PC-3 (cell line): ENCODE data around the gene NOL4L. TPM values are rescaled to one million over a fixed set of nuclear protein-coding genes. Genes with fewer than 3 reads are reported as not detected.

Experiments used
- ATAC-seq: fragments of 200-7000 bp; cut with Tn5 transposase; 2 replicates; pipeline ENCODE4 v1.9.1; 2020; ENCODE audit warnings: mild to moderate bottlenecking, moderate library complexity
- BruUV-seq: library from RNA; stranded (reverse); fragments of 400-500 nt; replicated peaks from 2 replicates; lab custom pipeline; 2021; lab: Mats Ljungman, UMichigan
- CTCF ChIA-PET: fragments of 300-600 bp; sonication (Branson Sonifier 250); formaldehyde crosslinking; loops from one replicate; lab custom pipeline; 2022; ENCODE audit warnings: antibody characterized with exemption; lab: Charles Lee
- POLR2A ChIA-PET: fragments of 300-600 bp; sonication (Branson Sonifier 250); formaldehyde crosslinking; loops from one replicate; lab custom pipeline; 2022; ENCODE audit warnings: antibody characterized with exemption; ENCODE audit not compliant: unreplicated experiment; lab: Charles Lee
- DNase-seq: peaks from one replicate; pipeline ENCODE4 v3.0.0-alpha.2; 2015
- H2AFZ ChIP-seq: fragments of 300-600 bp; sonication (generic); 2 replicates; pipeline ENCODE4 v1.6.0; 2016; ENCODE audit warnings: antibody characterized with exemption, low read length
- H3F3A ChIP-seq: fragments of 300-600 bp; sonication (generic); one replicate; pipeline ENCODE4 v1.6.0; 2017; ENCODE audit warnings: antibody characterized with exemption, low read length, control low read depth, mild to moderate bottlenecking; ENCODE audit not compliant: unreplicated experiment
- H3K27ac ChIP-seq: fragments of 300-600 bp; sonication (generic); 2 replicates; pipeline ENCODE4 v1.5.1; 2016; ENCODE audit warnings: mild to moderate bottlenecking, low read length
- H3K27me3 ChIP-seq: fragments of 300-600 bp; sonication (generic); 2 replicates; pipeline ENCODE4 v1.6.1; 2016; ENCODE audit warnings: low read length, mixed read lengths
- H3K36me3 ChIP-seq: fragments of 300-600 bp; sonication (generic); 2 replicates; pipeline ENCODE4 v1.6.1; 2016; ENCODE audit warnings: low read depth, mixed run types, low read length, mixed read lengths
- H3K4me1 ChIP-seq: fragments of 300-600 bp; sonication (generic); 2 replicates; pipeline ENCODE4 v1.5.1; 2016; ENCODE audit warnings: low read length; ENCODE audit not compliant: insufficient read depth
- H3K4me2 ChIP-seq: fragments of 300-600 bp; sonication (generic); 2 replicates; pipeline ENCODE4 v1.6.0; 2016; ENCODE audit warnings: low read length
- H3K4me3 ChIP-seq: fragments of 300-600 bp; sonication (generic); 2 replicates; pipeline ENCODE4 v1.5.1; 2016; ENCODE audit warnings: mild to moderate bottlenecking, low read length, mixed read lengths
- H3K79me2 ChIP-seq: fragments of 300-600 bp; sonication (generic); 2 replicates; pipeline ENCODE4 v1.6.1; 2017; ENCODE audit warnings: low read length, mixed read lengths
- H3K9ac ChIP-seq: fragments of 300-600 bp; sonication (generic); 2 replicates; pipeline ENCODE4 v1.6.0; 2016; ENCODE audit warnings: mild to moderate bottlenecking, low read length
- H3K9me2 ChIP-seq: fragments of 300-600 bp; sonication (generic); replicated peaks from 2 replicates; pipeline ENCODE4 v1.6.1; 2016; ENCODE audit warnings: mixed run types, low read length, mixed read lengths
- H3K9me3 ChIP-seq: fragments of 300-600 bp; sonication (generic); 2 replicates; pipeline ENCODE4 v1.6.1; 2016; ENCODE audit warnings: low read length, mixed read lengths
- H4K20me1 ChIP-seq: fragments of 300-600 bp; sonication (generic); 2 replicates; pipeline ENCODE4 v1.6.1; 2016; ENCODE audit warnings: low read length, mixed read lengths
- EZH2 ChIP-seq: fragments of 300-600 bp; sonication (generic); IDR thresholded peaks from one replicate; pipeline ENCODE4 v1.6.1; 2017; ENCODE audit warnings: antibody characterized with exemption, mild to moderate bottlenecking, low read length; ENCODE audit not compliant: unreplicated experiment
- EZH2phosphoT487 ChIP-seq: fragments of 300-600 bp; sonication (generic); IDR thresholded peaks from 2 replicates; pipeline ENCODE4 v1.6.1; 2018; ENCODE audit warnings: mild to moderate bottlenecking, antibody characterized with exemption, low read length, borderline replicate concordance
- intact Hi-C: fragments of 100-400 bp; cut with micrococcal nuclease; formaldehyde crosslinking; loops from 2 replicates; pipeline ENCODE4 v1.9.0; 2023
- total RNA-seq: library from RNA; depleted of rRNA; stranded (reverse); fragments of >200 nt; gene quantifications from 2 replicates; pipeline ENCODE4 v1.2.3, GENCODE V29; 2014
- TF ChIP-seq, protein P1 (sequence below): fragments of 300-600 bp; sonication (generic); conservative IDR thresholded peaks from 2 replicates; pipeline ENCODE4 v1.5.1; 2017; ENCODE audit warnings: antibody characterized with exemption, low read depth, mild to moderate bottlenecking, low read length

The NOL4L gene
- total RNA-seq, 1 experiment from 2014 or later: 7.3 TPM

DNA sequence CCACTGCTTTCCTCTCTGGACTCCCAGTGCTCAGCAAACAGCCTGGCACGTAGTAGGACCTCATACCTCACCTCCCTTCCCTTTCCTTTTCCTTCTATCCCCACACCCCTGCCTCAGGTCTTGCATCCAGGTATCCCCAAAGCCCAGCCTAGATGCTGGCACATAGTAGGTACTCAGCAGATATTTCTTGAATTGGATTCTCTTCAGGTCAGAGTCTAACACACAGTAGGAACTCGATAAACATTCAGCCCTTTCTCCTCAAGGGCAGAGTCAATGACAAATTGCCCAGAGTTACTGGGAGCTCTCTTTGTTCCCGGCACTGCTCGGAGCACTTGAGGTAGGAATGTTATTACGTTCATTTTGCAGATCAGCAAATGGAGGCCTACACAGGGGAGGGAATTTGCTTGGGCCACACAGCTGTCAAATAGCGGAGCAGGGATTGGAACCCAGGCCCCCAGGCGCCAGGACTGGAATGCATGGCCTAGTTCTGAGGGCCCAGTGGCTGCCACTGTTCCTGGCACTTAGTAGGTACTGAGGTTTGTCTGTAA lies 25.9 kb downstream of the NOL4L start:
- H3K27me3 ChIP-seq: no peaks in the 10 kb centered on the region
- H2AFZ ChIP-seq: no peak overlapping the region
- H3K79me2 ChIP-seq: no peaks in the 10 kb centered on the region
- H3K9me3 ChIP-seq: no peaks in the 10 kb centered on the region
- H3K4me2 ChIP-seq: no peak overlapping the region
- H3F3A ChIP-seq: no peaks in the 10 kb centered on the region
- H3K9ac ChIP-seq: no peak overlapping the region
- BruUV-seq: no TSS peak
- H3K27ac ChIP-seq: no peak overlapping the region
- H3K4me1 ChIP-seq: peaks cover 6% of the 10 kb centered on the region; the same call in 1 of the 2 replicates
- TF ChIP-seq, protein P1, sequence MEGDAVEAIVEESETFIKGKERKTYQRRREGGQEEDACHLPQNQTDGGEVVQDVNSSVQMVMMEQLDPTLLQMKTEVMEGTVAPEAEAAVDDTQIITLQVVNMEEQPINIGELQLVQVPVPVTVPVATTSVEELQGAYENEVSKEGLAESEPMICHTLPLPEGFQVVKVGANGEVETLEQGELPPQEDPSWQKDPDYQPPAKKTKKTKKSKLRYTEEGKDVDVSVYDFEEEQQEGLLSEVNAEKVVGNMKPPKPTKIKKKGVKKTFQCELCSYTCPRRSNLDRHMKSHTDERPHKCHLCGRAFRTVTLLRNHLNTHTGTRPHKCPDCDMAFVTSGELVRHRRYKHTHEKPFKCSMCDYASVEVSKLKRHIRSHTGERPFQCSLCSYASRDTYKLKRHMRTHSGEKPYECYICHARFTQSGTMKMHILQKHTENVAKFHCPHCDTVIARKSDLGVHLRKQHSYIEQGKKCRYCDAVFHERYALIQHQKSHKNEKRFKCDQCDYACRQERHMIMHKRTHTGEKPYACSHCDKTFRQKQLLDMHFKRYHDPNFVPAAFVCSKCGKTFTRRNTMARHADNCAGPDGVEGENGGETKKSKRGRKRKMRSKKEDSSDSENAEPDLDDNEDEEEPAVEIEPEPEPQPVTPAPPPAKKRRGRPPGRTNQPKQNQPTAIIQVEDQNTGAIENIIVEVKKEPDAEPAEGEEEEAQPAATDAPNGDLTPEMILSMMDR: no peak
- TF ChIP-seq EZH2phosphoT487: no peak
- no peak for TF ChIP-seq EZH2
- no peaks in the 10 kb centered on the region for H3K9me2 ChIP-seq
- ChIA-PET POLR2A (no interaction called here), CTCF (no interaction called here)
- intact Hi-C loops: no loop called here
- DNase-seq: no peak
- no peak for ATAC-seq
- H3K36me3 ChIP-seq: no peaks in the 10 kb centered on the region
- no peaks in the 10 kb centered on the region for H4K20me1 ChIP-seq
- H3K4me3 ChIP-seq: no peak overlapping the region

DNA sequence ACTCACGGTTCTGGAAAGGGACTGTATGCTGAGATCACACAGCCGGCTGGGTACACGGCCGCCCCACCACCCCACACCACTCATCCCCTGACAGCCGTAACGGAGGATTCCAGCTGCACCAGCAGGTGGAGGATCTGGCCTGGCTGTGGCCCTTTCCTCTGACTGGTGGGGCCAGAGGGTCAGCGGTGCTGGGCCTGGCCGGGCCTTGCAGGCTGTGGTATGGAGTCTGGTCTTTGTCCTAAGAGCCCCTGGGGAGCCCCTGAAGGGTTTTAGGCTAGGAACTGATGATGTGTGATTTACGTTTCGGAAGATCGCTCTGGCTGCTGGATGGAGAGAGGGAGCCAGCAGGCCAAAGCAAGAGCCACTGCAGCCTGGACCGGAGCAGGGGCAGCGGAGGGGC lies 26.6 kb downstream of the NOL4L start:
- Histone ChIP-seq H3K9me3 (no peaks in the 10 kb centered on the region), H3K9me2 (no peaks in the 10 kb centered on the region), H3K27ac (no peak overlapping the region), H3K36me3 (no peaks in the 10 kb centered on the region), H3K4me2 (no peak overlapping the region), H3K27me3 (no peaks in the 10 kb centered on the region), H4K20me1 (no peaks in the 10 kb centered on the region), H3K4me1 (peaks cover 8% of the 10 kb centered on the region; the same call in 1 of the 2 replicates), H3F3A (no peaks in the 10 kb centered on the region), H2AFZ (no peak overlapping the region), H3K4me3 (no peak overlapping the region), H3K79me2 (no peaks in the 10 kb centered on the region), H3K9ac (no peak overlapping the region)
- CTCF ChIA-PET: no interaction called here
- TF ChIP-seq, protein P1: no peak
- TF ChIP-seq EZH2phosphoT487 (no peak), EZH2 (no peak)
- DNase-seq: no peak
- POLR2A ChIA-PET: no interaction called here
- intact Hi-C loops: no loop called here
- no TSS peak for BruUV-seq
- no peak for ATAC-seq

DNA sequence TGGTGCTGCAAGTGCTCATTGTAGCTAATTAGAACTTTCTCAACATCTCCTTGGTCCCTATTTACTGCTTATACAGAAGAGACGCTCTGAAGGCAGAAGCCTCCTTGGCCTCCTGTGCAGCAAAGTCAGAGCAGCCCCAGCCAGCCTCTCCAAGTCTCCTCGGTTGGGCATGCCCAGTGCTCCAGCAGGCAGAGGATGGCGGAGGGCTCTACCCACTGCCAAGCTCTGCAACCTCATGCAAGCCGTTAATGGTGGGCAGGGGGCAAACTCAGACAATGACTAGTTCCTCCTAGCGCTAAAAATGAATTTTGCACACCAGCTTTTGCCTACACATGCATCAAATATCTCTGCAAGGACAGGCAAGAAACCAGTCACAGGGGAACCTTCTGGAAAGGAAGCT lies 27.8 kb downstream of the NOL4L start:
- Histone ChIP-seq H4K20me1 (no peaks in the 10 kb centered on the region), H3K4me2 (no peak overlapping the region), H3K27me3 (no peaks in the 10 kb centered on the region), H3K4me1 (peaks cover 8% of the 10 kb centered on the region; the same call in 1 of the 2 replicates), H3K36me3 (no peaks in the 10 kb centered on the region), H3K9ac (no peak overlapping the region), H3F3A (no peaks in the 10 kb centered on the region), H3K9me2 (no peaks in the 10 kb centered on the region), H2AFZ (no peak overlapping the region), H3K27ac (no peak overlapping the region), H3K79me2 (no peaks in the 10 kb centered on the region), H3K4me3 (no peak overlapping the region), H3K9me3 (no peaks in the 10 kb centered on the region)
- BruUV-seq: no TSS peak
- TF ChIP-seq, protein P1: no peak
- no peak for TF ChIP-seq EZH2
- no peak for TF ChIP-seq EZH2phosphoT487
- intact Hi-C loops: no loop called here
- no peak for DNase-seq
- POLR2A ChIA-PET: no interaction called here
- CTCF ChIA-PET: no interaction called here
- no peak for ATAC-seq
